Suppressor macrophage treated with lipopolysaccharide for 1 hour (primary cell): Measurements from ENCODE around the gene NADSYN1.

Experiments used
- DNase-seq, 3 donors: peaks; one replicate each; pipeline ENCODE4 v3.0.0-alpha.2; 2020 to 2022

NADSYN1 gene

DNA sequence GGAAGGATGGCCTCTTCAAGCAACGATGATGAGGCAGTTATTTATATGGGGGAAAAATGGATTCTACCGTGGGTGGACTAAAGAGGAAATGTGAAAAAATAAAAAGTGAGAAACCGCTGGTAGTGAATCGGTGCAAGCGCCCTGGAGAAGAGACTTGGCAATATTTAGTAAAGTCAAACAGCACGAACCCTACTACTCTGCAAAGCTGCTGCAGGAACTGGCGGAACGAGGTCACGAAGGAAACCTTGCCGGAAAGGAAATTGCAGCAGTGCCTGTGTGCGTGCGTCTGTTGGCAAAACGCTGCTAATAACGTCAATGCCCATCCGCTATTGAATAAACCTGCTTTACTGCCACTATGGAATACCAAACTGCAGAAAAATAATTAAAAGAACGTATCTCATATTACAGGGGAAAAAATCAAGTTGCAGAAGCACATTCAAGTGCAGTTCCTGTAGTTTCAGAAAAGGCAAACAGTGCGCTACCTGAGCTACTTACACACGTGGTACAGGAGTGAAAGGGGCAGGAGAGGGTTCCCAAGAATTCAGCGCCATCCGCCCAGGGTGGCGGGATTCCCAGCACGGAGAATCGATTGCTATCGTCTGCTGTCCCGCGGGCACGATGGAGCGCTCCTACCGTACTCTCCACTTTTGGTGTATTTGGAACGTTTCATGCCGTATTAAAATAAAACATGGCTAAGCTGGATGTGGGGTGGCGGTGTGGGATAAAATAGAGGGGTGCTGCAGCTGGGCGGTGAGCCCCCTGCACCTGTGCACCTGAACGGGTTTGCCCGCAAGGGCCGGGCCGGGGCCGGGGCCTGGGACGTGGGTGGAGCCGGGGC lies 585 bp upstream of the NADSYN1 start:
- DNase-seq, result peak; percentile 47 to 77 (median 76)

DNA sequence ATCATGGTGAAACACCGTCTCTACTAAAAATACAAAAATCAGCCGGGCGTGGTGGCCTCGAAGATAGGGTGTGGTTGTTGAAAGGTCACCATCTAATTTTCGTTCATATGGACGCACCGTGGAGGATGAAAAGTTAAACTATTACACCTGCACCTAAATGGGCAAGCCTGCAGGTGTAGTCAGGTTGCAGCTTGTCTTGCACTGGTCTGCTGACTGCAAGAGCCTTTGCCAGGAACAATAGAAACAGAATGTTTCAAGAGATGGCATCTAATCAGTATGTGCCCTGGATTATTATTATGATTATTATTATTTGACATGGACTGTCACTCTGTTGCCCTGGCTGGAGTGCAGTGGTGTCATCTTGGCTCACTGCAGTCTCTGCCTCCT lies 908 bp downstream of the NADSYN1 start:
- no peak for DNase-seq

DNA sequence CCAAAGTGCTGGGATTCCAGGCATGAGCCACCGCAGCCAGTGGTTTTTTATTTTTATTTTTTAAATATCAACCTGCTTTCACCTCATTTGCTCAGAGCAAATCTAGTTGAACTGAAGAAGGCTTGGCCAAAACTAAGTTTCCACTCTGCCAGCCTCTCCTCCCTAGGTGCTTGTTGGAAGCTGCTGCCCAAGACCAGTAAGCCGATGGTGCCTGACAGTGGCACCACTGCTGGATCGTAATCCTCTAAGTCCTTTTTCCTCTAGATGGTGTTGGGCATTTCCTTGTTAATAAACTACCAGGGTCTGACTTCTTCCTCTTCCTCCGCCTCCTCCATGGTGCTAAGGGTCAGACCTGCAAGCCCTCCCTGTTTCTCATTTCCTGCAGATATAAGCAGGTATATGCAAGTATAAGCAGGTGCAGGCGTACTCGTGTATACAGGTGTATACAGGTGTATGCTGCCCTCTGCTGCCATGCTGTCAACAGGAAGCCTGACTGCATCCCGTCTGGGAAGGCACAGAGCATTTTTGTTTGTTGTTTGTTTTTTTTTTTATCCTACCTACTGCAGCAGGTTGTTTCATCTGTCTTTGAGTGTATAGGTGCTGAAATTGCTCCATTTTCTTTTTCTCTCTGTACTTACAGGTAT lies 1.6 kb downstream of the NADSYN1 start:
- DNase-seq, result no peak

DNA sequence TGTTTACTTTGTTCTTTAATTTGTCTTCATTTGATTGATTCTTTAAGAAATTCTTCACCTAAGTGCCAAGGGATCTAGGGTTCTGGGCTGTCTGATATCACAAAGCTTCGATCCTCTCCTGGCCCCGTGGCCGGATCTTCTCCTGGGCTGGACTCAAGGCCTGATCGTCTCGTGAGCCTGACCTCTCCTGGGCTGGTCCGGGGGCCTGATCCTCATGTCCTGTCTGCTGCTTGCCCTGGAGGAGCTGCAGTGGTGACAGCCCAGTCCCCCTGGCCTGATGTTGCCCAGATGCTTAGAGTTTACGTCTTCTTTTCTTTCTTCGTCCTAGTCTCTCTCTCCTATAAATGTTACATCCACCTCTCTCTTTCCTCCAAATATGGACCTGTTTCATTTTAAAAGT lies 3.3 kb downstream of the NADSYN1 start:
- DNase-seq, result no peak

DNA sequence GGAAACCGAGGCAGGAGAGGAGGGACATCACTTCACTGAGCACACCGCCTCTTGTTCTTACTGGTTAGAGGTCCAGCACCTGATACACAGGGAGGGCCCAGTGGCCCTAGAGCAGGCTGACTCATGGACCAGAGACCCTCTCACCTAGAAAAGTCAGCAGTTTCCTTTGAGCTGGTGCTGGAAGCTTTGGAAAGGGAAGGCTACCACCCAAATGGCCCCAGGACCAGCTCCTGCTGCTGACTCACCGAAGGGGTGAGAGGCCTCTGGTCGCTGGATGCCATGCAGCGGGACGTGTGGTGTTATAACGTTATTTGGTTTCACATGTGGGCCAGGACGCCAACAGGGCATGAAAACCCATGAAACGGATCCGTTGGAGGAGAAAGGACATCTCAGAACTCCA lies 3.8 kb downstream of the NADSYN1 start:
- no peak for DNase-seq

DNA sequence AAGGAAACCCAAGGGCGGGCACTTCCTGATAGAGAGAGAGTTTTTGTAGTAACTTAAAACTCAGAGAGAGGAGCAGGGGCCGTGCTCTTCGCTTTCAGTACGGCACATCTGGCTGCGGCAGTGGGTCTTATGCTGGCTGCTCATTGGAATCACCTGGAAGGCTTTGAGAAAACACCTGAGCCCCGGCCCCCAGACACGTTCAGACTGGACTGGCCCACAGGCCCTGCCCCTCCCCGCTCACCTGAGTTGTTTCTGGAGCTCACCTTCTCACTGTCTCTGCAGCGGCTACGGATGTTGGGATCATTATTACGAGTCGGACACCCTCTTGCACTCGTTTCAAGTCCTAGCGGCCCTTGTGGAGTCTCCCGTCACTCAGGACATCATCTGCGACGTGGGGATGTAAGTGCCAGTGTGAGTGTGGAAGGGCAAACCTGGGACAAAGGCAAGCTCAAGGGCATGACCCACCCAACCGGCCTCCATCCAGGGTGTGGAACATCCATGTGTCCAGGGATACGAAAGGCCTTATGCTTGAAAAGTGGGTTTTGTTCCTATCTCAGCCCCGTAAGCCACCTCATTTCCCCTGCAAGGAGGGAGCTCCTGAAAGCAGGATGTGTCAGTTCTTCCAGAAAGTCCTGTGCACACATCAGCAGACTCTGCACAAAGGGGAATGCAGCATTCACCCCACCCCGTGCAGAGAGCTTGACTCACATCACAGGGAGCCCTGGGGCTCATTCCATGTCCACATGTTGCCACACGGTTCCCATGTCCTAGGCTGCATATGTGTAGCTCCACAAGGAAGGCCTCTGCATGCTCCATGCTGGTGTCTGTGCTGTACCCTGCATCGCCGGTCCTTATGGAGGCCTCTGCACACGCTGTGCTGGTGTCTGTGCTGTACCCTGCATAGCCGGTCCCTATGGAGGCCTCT lies 5.4 kb downstream of the NADSYN1 start:
- no peak for DNase-seq

DNA sequence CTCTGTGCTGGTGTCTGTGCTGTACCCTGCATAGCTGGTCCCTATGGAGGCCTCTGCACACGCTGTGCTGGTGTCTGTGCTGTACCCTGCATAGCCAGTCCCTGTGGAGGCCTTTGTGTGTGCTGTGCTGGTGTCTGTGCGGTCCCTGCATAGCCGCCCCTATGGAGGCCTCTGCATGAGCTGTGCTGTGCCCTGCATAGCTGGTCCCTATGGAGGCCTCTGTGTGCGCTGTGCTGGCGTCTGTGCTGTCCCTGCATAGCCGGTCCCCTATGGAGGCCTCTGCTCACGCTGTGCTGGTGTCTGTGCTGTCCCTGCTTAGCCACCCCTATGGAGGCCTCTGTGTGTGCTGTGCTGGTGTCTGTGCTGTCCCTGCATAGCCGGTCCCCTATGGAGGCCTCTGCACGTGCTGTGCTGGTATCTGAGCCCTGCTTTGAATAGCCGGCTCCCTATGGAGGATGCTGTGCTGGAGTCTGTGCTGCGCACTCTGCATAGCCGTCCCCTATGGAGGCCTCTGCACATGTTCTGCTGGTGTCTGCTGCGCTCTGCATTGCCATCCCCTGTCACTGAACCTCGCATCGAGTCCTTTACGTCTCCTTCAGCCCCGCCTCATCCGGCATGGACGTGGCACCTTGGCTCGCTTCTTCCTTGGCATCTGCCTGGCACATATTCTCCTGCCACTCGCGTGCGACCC lies 6.2 kb downstream of the NADSYN1 start:
- DNase-seq, result no peak

DNA sequence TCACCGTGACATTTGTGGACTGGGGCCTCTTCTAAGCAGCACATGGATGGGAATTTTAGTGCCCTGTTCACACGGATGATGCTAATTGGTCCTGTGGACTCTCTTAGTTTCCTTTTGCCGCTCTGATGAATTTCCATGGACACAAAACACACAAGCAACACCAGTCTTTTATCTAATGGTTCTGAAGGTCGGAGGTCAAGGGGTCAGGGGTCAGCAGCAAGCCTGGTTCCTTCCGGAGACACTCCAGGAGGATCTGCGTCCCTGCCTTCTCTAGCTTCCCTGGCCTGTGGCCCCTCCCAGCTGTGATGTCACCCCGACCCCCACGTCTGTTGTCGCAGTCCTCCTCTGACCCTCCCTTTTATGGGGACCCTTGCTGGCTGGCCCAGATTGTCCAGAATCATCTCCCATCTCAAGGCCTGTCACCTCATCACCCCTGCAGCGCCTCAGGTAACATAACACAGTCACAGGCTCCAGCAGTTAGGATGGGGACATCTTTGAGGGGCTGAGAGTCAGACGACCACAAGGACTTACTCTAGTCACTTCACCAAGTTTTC lies 6.8 kb downstream of the NADSYN1 start:
- DNase-seq, result no peak

DNA sequence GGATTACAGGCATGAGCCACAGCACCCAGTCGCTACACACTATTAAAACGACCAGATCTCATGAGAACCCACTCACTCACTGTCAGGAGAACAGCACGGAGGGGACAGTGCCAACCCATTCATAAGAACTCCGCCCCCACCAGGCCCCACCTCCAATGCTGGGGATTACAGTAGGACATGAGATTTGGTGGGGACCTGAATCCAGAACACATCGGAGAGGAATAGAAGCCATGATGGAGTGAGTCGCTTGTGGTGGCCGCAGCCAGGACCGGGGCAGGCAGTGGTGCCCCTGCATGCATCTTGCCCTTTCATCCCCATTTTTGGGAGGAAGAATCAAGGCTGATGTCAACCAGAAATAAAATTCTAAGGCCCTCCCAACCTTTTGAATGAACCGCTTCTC lies 8.7 kb downstream of the NADSYN1 start:
- no peak for DNase-seq

DNA sequence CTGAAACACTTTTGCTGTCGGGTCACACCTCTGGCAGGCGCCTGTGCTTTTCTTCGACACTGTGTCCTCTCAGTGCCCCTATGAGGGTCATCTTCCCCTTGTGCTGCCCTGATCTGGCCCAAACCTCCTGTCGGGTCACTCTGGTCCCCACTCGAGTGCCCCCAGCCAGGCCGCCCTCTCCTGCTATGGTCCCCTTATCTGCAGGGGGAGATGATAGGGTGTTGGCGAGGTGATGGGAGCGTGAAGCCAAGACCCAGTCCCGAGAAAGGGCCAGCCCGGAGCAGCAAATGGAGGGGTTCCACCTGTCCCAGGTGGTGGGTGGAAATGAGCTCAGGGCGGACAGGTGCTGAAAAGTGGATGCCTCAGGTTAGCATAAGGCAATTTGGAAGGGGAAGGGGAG lies 9.7 kb downstream of the NADSYN1 start:
- DNase-seq, result no peak

DNA sequence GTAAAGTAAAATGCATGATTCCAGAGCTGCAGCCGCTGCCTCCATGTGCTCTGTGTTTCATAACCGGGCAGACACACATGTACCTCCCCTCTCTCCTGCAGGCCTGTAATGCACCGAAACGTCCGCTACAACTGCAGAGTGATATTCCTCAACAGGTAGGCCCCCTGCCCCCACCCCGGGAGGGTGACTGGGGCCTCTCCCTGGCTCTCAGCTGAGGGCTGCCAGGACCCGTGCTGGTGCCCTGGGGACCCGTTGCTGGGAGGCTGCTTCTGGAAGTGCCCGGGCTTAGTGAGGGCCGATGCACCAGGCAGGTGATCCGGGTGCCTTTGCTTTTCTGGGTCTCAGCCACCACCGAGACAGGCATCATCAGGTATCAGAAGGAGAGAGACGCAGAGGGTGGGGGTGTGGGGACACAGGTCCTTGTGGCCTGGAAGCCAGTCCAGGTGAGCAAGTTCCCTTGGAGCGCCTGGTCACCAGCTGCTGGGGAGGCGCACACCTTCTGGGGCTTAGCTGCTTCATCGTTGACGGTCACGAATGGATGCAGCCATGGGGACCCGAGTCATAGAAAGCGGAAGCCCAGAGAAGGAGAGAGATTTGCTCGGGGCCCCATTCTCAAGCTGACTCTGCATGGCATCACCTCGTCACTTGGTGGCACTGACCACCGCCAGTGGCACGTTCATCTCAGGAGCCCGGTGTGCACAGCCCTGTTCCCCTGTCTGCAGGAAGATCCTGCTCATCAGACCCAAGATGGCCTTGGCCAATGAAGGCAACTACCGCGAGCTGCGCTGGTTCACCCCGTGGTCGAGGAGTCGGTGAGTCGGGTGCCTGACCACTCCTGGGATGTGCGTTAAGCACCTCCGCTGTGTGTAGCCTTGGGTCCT lies 10.6 kb downstream of the NADSYN1 start:
- no peak for DNase-seq

DNA sequence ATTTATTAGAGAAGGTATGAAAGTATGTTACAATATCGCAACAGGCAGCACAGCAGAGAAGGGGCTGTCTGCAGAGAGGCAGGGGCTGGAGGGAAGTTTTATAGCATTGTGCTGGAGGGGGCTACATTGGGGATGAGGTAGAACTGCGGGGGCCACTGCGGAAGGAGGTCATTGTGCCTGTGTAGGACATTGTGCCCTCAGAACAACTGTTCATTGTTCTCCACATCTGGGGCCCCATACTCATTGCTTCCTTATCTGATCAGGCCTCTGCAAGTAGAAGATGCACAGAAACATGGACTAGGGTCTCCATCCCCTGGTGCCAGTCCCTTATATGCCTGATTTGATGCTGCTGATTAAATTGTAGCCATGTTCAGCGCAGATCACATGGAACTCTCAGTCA lies 12.1 kb downstream of the NADSYN1 start:
- no peak for DNase-seq

DNA sequence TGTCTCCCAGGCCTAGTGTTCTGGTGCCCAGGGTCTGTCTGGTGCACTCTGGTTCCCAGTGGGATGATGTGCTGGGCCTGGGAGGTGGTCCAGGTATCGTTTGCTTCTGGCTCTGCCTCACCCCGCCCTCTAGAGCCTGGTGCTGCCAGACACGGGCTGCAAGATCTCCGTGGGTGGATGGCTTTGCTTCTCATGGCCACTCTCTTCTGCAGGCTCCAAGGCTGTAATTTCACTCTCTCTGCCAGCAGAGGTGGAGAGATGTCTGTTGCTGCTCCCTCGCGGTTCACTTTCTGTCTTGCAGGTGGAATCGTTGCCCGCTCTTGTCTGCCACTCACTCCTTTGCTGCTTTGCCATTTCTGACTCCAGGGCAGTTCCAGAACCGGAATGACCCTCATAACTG lies 13.4 kb downstream of the NADSYN1 start:
- no peak for DNase-seq

DNA sequence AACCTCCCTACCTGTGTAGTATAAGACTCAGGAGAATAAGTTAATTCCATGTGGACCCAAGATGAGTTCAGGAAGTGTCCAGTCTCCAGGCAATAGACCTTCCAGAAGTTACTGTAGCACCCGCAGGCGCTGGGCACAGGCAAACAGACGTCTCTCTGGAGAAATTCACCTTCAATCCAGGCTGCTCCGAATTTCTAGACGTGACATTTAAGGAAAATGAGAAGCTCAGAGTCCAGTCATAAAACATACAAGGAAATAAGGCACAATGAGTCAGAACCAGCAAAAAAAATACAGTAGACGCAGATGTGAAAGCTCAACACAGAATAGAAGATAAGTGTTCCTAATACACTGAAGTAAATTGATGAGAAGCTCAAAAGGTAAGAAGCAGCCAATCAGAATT lies 14.2 kb downstream of the NADSYN1 start:
- DNase-seq, result no peak

DNA sequence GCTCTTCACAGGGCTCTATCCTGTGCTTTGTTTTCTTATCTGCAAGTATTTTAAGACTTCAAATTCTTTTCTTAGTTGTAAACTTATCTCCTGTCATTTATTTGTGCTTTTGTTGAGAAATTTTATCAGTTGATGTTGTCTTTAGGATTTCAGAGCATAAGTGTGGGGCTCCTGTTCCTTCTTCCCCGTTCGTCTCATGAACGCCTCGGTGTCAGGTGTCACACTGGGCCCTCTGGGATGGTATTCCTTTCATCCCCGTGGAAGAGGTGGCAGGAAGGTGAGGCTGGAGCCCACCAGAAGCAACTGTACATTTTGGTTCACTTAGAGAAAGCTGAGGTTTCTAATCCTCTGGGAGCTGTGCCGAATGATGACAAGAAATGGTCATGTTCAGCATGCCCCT lies 17.9 kb downstream of the NADSYN1 start:
- no peak for DNase-seq

DNA sequence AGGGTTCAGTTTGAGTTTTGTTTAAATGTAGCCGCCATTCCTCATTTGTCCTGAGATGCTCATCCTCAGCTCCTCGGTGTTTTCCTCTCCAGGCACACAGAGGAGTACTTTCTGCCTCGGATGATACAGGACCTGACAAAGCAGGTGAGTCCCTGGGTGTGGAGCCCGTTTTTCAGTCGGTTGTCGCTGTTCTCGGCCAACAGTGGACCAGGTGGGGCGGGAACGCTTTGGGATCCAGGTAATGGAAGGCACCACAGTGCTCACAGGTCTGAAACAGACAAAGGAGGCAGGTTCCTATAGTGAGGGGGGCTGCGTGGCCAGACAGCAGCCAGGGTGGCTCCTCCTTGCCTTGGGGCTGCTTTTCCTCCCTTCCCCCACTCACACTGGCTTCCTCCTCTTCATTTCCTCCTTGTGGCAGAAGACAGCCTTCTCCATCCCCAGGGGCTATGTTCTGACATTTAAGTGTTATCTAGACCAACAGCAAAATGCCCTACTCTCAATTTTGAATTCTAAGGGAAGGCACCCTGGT lies 19.4 kb downstream of the NADSYN1 start:
- no peak for DNase-seq

DNA sequence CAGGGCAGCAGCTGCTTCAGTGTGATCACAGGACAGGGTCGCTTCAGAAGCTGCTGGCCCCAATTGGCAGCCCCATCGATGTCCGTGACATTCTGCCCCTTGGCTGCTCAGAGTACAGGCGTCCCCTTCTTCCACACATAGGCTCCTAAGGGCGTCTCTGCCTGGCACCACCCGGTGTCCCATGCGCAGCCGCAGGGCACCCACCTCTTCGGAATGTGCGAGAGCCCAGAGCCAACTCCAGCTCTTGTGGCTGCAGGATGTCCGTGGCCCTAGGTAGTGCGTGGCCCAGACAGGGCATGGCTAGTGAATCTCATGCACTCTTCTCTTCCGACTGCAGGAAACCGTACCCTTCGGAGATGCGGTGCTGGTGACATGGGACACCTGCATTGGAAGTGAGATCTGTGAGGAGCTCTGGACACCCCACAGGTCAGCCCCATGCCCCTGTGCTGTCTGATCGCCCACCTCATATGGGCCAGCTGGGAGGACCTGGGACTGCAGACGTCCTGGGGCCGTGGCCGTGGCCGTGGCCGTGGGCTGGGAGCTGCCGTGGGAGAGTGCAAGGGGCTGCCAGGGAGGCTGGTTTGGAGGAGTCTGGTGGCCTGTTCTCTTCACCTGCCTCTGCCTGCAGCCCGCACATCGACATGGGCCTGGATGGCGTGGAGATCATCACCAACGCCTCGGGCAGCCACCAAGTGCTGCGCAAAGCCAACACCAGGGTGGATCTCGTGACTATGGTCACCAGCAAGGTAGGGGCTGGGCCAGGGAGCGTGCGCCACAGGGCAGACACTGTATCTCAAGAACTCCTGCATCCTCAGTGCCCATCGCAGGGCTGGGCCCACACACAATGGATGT lies 20.2 kb downstream of the NADSYN1 start:
- no peak for DNase-seq

DNA sequence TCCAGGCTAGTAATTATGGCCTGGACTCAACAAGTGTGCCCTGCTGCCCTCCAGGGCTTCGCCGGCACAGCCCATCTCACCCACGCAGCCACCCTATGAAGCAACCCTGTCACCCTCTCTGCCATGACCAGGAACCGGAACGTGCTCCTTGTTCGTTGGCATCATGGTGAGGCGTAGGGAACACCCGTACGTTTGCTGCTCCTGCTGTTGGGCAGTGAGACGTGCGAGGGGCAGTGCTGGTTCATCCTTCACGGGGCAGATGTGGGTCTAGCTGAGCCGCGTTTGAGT lies 20.7 kb downstream of the NADSYN1 start:
- no peak for DNase-seq

DNA sequence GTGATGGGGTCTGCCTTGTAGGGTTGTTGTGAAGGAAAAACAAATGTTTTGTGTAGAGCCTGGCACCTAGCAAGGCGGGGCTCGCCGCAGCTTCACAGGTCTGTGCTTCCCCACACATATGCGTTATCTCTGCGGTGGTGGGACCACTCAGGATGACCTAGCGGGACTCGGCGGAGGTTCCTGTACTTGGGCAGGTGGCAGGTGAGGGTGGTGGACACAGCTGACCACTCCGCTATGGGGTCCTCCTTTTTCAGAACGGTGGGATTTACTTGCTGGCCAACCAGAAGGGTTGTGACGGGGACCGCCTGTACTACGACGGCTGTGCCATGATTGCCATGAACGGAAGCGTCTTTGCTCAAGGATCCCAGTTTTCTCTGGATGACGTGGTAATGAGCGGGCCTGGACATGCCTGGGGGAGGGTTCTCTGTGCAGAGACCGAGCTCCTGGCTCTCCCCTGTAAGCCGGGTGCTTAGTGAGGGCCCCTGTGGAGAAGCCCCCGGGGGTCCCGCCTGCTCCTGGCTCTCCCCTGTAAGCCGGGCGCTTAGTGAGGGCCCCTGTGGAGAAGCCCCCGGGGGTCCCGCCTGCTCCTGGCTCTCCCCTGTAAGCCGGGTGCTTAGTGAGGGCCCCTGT lies 21.3 kb downstream of the NADSYN1 start:
- DNase-seq, result no peak
